Dendritic cell treated with granulocyte-macrophage colony-stimulating factor and Interleukin-4, amounts not matched to agents 40 ng/mL and 50 ng/mL, for 4 days (primary cell): ENCODE data around the gene NXPH2.

ENCODE experiments used
- H3K27ac Mint-ChIP-seq: one replicate; pipeline ENCODE4 v1.8.0; 2022; ENCODE audit warnings: mild to moderate bottlenecking, mixed read lengths
- H3K27me3 Mint-ChIP-seq: one replicate; pipeline ENCODE4 v1.8.0; 2022; ENCODE audit warnings: mild to moderate bottlenecking, mixed read lengths
- H3K36me3 Mint-ChIP-seq: one replicate; pipeline ENCODE4 v1.8.0; 2022; ENCODE audit warnings: low read depth, mixed read lengths
- H3K4me1 Mint-ChIP-seq: one replicate; pipeline ENCODE4 v1.8.0; 2022; ENCODE audit warnings: low read depth, mixed read lengths
- H3K4me3 Mint-ChIP-seq: one replicate; pipeline ENCODE4 v1.8.0; 2022; ENCODE audit warnings: mild to moderate bottlenecking, moderate library complexity, mixed read lengths
- H3K9me3 Mint-ChIP-seq: one replicate; pipeline ENCODE4 v1.8.0; 2022; ENCODE audit warnings: mixed read lengths
- intact Hi-C: fragments of 100-400 bp; cut with micrococcal nuclease; formaldehyde crosslinking; loops from one replicate; pipeline ENCODE4 v1.15.0; 2022

NXPH2 gene

DNA sequence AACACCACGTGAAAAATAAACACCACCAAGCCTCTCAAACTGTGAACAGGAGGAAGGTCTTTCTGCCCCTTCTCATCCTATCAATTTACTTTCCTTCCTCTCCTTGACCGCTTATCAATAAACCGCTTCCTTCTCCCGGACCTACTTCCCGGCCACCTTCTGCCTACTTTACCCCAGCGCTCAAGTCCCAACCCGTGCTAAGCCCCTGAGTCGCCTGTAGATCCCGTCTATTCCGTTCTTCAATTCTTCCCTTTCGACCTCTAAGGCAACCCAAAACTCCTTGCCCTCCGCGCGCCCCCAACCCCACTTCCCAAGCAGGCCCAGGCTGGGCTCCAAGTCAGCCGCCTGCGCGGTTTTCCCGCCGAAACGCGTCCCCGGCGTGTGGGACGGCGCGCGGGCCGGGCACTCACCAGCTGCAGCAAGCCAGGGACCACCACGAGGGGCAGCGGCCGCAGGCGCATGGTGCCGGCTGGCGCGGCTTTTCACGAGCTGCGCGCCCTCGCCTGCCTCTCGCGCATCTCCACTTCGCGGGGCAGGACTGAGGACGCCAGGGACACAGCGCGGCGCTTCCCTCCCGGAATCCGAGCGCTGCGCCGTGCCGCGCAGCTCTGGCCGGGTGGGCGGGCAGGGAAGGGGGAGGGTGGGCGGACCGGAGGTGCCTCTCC, at the start of gene NXPH2:
TSS of gene NXPH2 (minus strand) at position 610 of the 665 bp plus-strand sequence. CDS start at position 461, 149 bp downstream.
- Mint-ChIP-seq H3K4me3 (no peak within 1 kb of the TSS), H3K27ac (no peak within 1 kb of the TSS), H3K36me3 (no peaks in the 10 kb centered on the region), H3K9me3 (no peaks in the 10 kb centered on the region), H3K27me3 (peaks cover 49% of the 10 kb centered on the region), H3K4me1 (peaks cover 12% of the 10 kb centered on the region)
- intact Hi-C loops, result loop anchor here (10.0 kb wide), 3 partner anchors 215 to 405 kb away; no protein-coding TSS in a partner anchor

- intact Hi-C loops, result no loop called here
- H3K36me3 Mint-ChIP-seq, result no peaks in the 10 kb centered on the region
- no peaks in the 10 kb centered on the region for H3K27me3 Mint-ChIP-seq
- H3K4me3 Mint-ChIP-seq, result no peak overlapping the region
- H3K4me1 Mint-ChIP-seq, result peaks cover 5% of the 10 kb centered on the region
- H3K27ac Mint-ChIP-seq, result no peak overlapping the region
- H3K9me3 Mint-ChIP-seq, result no peaks in the 10 kb centered on the region
Observed at GRCh38 chr2:138829326-138829919, 49.2 kb upstream of the NXPH2 start.

DNA sequence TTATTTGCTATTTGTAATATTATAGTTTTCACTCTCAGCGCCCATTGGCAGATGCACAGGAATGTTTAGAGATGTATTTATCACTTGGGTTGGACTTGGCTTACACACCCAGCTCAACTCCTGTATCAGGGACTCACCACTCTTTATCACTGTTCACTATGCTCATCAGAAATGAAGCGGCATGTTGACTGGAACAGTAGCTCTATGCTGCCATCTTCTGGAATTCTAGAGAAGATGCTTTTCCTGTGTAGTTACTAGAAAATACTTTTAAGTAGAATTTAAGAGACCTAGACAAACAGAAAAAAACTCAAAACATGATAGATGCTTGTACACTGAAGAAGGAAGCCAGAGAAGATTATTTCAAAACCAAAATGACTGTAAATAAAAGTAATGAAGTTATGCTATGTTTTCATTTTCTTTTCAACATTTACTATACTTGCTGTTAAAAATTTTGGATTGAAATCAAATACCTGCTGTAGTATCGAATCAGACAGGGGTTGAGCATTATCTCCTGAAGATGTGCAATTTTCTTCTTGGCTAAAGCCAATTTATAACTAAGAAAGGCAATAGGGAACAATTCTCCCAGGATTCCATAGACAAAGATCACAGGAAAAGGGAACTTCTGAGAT, 47.4 kb upstream of the NXPH2 start:
- Mint-ChIP-seq H3K4me1 (peaks cover 5% of the 10 kb centered on the region), H3K27ac (no peak overlapping the region), H3K27me3 (no peaks in the 10 kb centered on the region), H3K4me3 (no peak overlapping the region), H3K9me3 (no peaks in the 10 kb centered on the region), H3K36me3 (no peaks in the 10 kb centered on the region)
- intact Hi-C loops, result loop anchor here (1.0 to 2.0 kb wide), 2 partner anchors 917 to 961 kb away; no protein-coding TSS in a partner anchor

- no peaks in the 10 kb centered on the region for H3K9me3 Mint-ChIP-seq
- no peak overlapping the region for H3K4me3 Mint-ChIP-seq
- peaks cover 5% of the 10 kb centered on the region for H3K4me1 Mint-ChIP-seq
- H3K27ac Mint-ChIP-seq, result no peak overlapping the region
- intact Hi-C loops, result no loop called here
- no peaks in the 10 kb centered on the region for H3K36me3 Mint-ChIP-seq
- no peaks in the 10 kb centered on the region for H3K27me3 Mint-ChIP-seq
Observed at GRCh38 chr2:138823666-138824065, 43.5 kb upstream of the NXPH2 start.

GRCh38 chr2:138819964-138820363, 39.8 kb upstream of the NXPH2 start:
- Mint-ChIP-seq H3K9me3 (no peaks in the 10 kb centered on the region), H3K4me3 (no peak overlapping the region), H3K4me1 (peaks cover 6% of the 10 kb centered on the region), H3K36me3 (no peaks in the 10 kb centered on the region), H3K27me3 (no peaks in the 10 kb centered on the region), H3K27ac (no peak overlapping the region)
- intact Hi-C loops, result no loop called here

DNA sequence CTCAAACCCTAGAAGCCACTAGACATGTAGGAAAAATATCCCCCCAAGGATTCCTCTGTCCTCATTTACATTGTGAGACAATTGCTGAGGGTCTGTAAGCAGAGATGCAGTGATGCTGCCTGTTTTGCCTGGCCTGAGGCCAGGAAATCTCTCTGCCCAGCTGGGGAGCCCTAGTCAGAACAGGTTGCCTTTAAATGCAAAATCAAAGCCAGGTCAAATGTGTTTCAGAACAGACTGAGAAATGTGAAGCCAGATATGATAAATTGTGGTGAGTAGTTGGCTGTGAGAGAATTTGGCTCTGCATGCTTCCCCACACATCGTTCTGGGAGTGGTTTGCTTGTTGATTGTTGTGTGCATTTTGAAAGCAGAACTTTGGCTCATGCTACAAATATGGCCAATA, 38.4 kb upstream of the NXPH2 start:
- intact Hi-C loops, result no loop called here
- H3K4me1 Mint-ChIP-seq, result peaks cover 12% of the 10 kb centered on the region
- H3K36me3 Mint-ChIP-seq, result no peaks in the 10 kb centered on the region
- H3K9me3 Mint-ChIP-seq, result no peaks in the 10 kb centered on the region
- H3K27me3 Mint-ChIP-seq, result no peaks in the 10 kb centered on the region
- H3K4me3 Mint-ChIP-seq, result no peak overlapping the region
- no peak overlapping the region for H3K27ac Mint-ChIP-seq

- no peaks in the 10 kb centered on the region for H3K27me3 Mint-ChIP-seq
- H3K9me3 Mint-ChIP-seq, result no peaks in the 10 kb centered on the region
- intact Hi-C loops, result no loop called here
- H3K27ac Mint-ChIP-seq, result no peak overlapping the region
- H3K4me1 Mint-ChIP-seq, result peaks cover 27% of the 10 kb centered on the region
- H3K4me3 Mint-ChIP-seq, result no peak overlapping the region
- H3K36me3 Mint-ChIP-seq, result no peaks in the 10 kb centered on the region
Observed at GRCh38 chr2:138814123-138814898, 34.1 kb upstream of the NXPH2 start.

DNA sequence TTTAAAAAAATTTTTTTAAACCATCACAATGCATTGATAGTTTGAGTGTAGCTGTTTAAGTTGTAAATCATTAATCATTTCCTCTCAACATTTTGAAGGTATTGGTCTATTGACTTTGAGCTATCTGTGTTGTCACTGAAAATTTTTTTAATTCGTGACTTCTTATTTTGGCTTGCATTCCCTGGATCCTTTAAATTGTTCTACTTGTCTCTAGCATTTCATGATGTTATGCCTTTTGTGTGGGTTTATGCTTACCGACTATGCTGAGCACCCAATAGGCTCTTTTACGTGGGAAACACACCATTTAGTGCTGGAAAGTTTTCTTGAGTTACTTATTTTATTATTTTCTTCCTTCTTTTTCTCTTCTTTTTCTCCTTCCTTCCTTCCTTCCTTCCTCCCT, 31.2 kb upstream of the NXPH2 start:
- peaks cover 27% of the 10 kb centered on the region for H3K4me1 Mint-ChIP-seq

DNA sequence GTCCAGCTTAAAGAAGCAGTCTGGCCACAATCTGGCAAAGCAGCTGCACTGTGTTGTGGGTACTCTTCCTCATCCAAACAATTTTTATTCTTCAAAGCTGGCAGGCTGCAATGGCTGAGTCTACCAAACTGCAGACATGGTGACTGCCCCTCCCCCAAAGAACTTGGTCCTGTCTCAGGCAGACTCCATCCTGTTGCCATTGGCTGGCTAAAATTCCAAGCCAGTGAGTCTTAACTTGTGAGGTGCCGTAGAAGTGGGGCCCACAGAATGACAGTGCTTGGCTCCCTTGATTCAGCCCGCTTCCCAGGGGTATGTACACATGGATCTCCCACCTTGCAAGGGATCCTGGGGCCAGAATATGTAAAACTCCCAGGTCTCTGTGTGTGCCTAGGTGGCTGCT, 14.5 kb upstream of the NXPH2 start:
- Mint-ChIP-seq H3K27me3 (no peaks in the 10 kb centered on the region), H3K9me3 (peaks cover 17% of the 10 kb centered on the region), H3K4me1 (no peaks in the 10 kb centered on the region), H3K4me3 (no peak overlapping the region), H3K36me3 (no peaks in the 10 kb centered on the region), H3K27ac (no peak overlapping the region)
- intact Hi-C loops, result loop anchor here (5.0 kb wide), 1 partner anchor 692 kb away; no protein-coding TSS in a partner anchor

More for the DNA sequence above, 31.2 kb upstream of the NXPH2 start:
- no peaks in the 10 kb centered on the region for H3K9me3 Mint-ChIP-seq
- H3K4me3 Mint-ChIP-seq, result no peak overlapping the region
- H3K27me3 Mint-ChIP-seq, result no peaks in the 10 kb centered on the region
- intact Hi-C loops, result no loop called here
- H3K36me3 Mint-ChIP-seq, result no peaks in the 10 kb centered on the region
- H3K27ac Mint-ChIP-seq, result no peak overlapping the region

GRCh38 chr2:138787053-138787666, 7.0 kb upstream of the NXPH2 start:
- Mint-ChIP-seq H3K27me3 (peaks cover 11% of the 10 kb centered on the region), H3K27ac (no peak overlapping the region), H3K4me1 (no peaks in the 10 kb centered on the region), H3K36me3 (no peaks in the 10 kb centered on the region), H3K4me3 (no peak overlapping the region), H3K9me3 (no peaks in the 10 kb centered on the region)
- intact Hi-C loops, result loop anchor here (2.0 to 10.0 kb wide), 4 partner anchors 222 to 876 kb away; no protein-coding TSS in a partner anchor

DNA sequence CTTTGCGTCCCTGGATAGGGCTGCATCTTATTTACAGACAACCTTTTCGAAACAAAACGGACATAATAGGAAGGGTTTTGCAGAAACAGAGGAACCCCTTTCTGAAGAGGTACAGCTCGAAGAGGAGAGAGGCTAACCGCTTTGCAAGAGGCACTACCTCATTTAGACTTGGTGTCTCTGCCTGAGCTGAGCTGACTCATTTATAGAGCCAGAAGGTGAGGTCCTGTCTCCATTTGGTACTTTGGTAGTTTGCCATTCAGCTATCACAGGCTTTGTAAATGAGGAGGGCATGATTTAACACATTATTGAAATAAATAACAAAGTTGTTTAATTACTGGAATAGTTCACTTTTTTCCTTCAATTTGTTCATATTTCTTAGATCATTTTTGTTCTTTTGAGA, 2.2 kb upstream of the NXPH2 start:
- peaks cover 12% of the 10 kb centered on the region for H3K4me1 Mint-ChIP-seq
- no peak overlapping the region for H3K27ac Mint-ChIP-seq
- H3K36me3 Mint-ChIP-seq, result no peaks in the 10 kb centered on the region
- no peak overlapping the region for H3K4me3 Mint-ChIP-seq
- no peaks in the 10 kb centered on the region for H3K9me3 Mint-ChIP-seq
- peaks cover 49% of the 10 kb centered on the region for H3K27me3 Mint-ChIP-seq
- intact Hi-C loops, result loop anchor here (10.0 kb wide), 3 partner anchors 218 to 408 kb away; no protein-coding TSS in a partner anchor

DNA sequence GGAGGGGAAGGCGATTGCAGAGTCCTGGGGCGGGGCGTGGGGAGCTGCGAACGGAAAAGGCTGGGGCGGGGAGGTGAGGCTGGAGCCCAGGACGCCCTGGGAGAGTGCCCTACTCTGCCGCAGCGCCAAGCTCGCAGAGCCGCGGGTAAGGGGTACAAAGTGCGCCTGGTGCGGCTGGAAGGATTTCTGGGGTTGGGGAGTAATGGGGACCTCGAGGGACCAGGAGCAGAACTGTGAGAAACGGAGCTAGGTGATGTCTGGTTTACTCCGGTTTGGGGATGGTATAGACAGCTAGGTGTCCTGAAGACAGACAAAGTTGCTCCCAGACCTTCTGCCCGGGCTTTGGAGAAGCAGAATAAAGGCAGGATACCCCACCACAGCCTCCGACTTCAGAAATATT, 718 bp upstream of the NXPH2 start:
- no peak overlapping the region for H3K4me3 Mint-ChIP-seq

DNA sequence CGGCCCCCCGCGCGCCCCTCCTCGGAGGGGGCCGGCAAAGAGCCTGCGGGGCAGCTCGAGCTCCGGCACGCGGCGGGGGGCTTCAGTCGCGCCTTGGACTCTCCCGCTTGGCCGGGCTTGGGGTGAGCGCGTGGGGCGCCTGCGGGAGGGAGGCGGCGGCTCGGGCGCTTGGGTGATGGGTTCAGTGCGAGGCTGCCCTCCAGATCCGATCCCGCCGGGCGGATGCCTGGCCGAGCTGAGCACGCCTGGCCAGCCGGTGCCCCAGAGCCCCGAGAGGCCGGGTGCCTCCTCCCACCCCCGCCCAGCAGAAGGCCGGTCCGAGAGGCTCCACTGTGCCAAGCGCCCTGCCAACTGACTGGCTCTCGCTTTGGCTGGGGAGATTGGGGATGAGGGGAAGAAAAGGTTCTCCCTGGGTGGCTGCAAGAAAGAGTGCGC, 273 bp upstream of the NXPH2 start:
- Mint-ChIP-seq H3K4me3 (no peak overlapping the region), H3K27ac (no peak overlapping the region), H3K4me1 (peaks cover 12% of the 10 kb centered on the region), H3K9me3 (no peaks in the 10 kb centered on the region), H3K27me3 (peaks cover 49% of the 10 kb centered on the region), H3K36me3 (no peaks in the 10 kb centered on the region)
- intact Hi-C loops, result loop anchor here (10.0 kb wide), 3 partner anchors 216 to 406 kb away; no protein-coding TSS in a partner anchor

More for the DNA sequence above, 718 bp upstream of the NXPH2 start:
- H3K27me3 Mint-ChIP-seq, result peaks cover 49% of the 10 kb centered on the region
- no peak overlapping the region for H3K27ac Mint-ChIP-seq
- intact Hi-C loops, result loop anchor here (10.0 kb wide), 3 partner anchors 216 to 406 kb away; no protein-coding TSS in a partner anchor
- no peaks in the 10 kb centered on the region for H3K36me3 Mint-ChIP-seq
- peaks cover 12% of the 10 kb centered on the region for H3K4me1 Mint-ChIP-seq
- no peaks in the 10 kb centered on the region for H3K9me3 Mint-ChIP-seq
